DOHH2 (cell line): Measurements from ENCODE around the gene UBL4A.
A peak's percentile ranks its signal among the peaks of the same experiment; 100 is the strongest.

Experiments
- H3F3A ChIP-seq: fragments of 200-600 bp; sonication (generic), shearing (Covaris generic); 2 replicates; pipeline ENCODE4 v1.6.0; 2016; ENCODE audit warnings: antibody characterized with exemption, mild to moderate bottlenecking; ENCODE audit not compliant: control insufficient read depth, insufficient read depth
- H3K27ac ChIP-seq: fragments of 200-600 bp; sonication (generic); 2 replicates; pipeline ENCODE4 v1.5.1; 2014; ENCODE audit warnings: low read depth, mild to moderate bottlenecking, low read length, moderate library complexity
- H3K27me3 ChIP-seq: fragments of 200-600 bp; sonication (generic); 2 replicates; pipeline ENCODE4 v1.6.1; 2014; ENCODE audit warnings: mild to moderate bottlenecking, low read length, mixed read lengths; ENCODE audit not compliant: control insufficient read depth
- H3K36me3 ChIP-seq: fragments of 200-600 bp; sonication (generic); 2 replicates; pipeline ENCODE4 v1.6.1; 2014; ENCODE audit warnings: mild to moderate bottlenecking, low read length, moderate library complexity, mixed read lengths; ENCODE audit not compliant: control insufficient read depth
- H3K4me1 ChIP-seq: fragments of 200-600 bp; sonication (generic); 2 replicates; pipeline ENCODE4 v1.6.1; 2014; ENCODE audit warnings: mild to moderate bottlenecking, low read length, mixed read lengths; ENCODE audit not compliant: control insufficient read depth
- H3K4me2 ChIP-seq: fragments of 200-600 bp; sonication (generic); 2 replicates; pipeline ENCODE4 v1.6.0; 2014; ENCODE audit warnings: mild to moderate bottlenecking, low read length, moderate library complexity
- H3K4me3 ChIP-seq: fragments of 200-600 bp; sonication (generic); 2 replicates; pipeline ENCODE4 v1.5.1; 2014; ENCODE audit warnings: mild to moderate bottlenecking, low read length, mixed read lengths
- H3K79me2 ChIP-seq: fragments of 200-600 bp; sonication (generic); 2 replicates; pipeline ENCODE4 v1.6.1; 2014; ENCODE audit warnings: mild to moderate bottlenecking, low read length, mixed read lengths; ENCODE audit not compliant: control insufficient read depth
- H3K9me2 ChIP-seq: fragments of 200-600 bp; sonication (generic); replicated peaks from 2 replicates; pipeline ENCODE4 v1.6.1; 2014; ENCODE audit warnings: mild to moderate bottlenecking, low read length, mixed read lengths; ENCODE audit not compliant: control insufficient read depth
- H3K9me3 ChIP-seq: fragments of 200-600 bp; sonication (generic); 2 replicates; pipeline ENCODE4 v1.6.1; 2014; ENCODE audit warnings: antibody characterized with exemption, low read length, mixed read lengths; ENCODE audit not compliant: control insufficient read depth, insufficient read depth
- H4K20me1 ChIP-seq: fragments of 200-600 bp; sonication (generic); 2 replicates; pipeline ENCODE4 v1.6.0; 2014; ENCODE audit warnings: low read depth, mild to moderate bottlenecking, antibody characterized with exemption, low read length, moderate library complexity; ENCODE audit not compliant: control insufficient read depth, insufficient read depth
- CTCF ChIP-seq: fragments of 200-600 bp; sonication (generic); IDR thresholded peaks from one replicate; pipeline ENCODE4 v1.5.1; 2014; ENCODE audit warnings: antibody characterized with exemption, mild to moderate bottlenecking, low read depth, low read length; ENCODE audit not compliant: poor library complexity, severe bottlenecking
- EZH2phosphoT487 ChIP-seq: fragments of 200-600 bp; sonication (generic); IDR thresholded peaks from 2 replicates; pipeline ENCODE4 v1.6.1; 2017; ENCODE audit warnings: borderline replicate concordance, mild to moderate bottlenecking, antibody characterized with exemption, low read length, moderate library complexity, mixed read lengths

The UBL4A gene

GRCh38 chrX:154481911-154482601 is 4.4 kb downstream of the UBL4A start:
- H4K20me1 ChIP-seq = no peaks in the 10 kb centered on the region
- H3K27me3 ChIP-seq = no peaks in the 10 kb centered on the region
- no peaks in the 10 kb centered on the region for H3K9me2 ChIP-seq
- no peaks in the 10 kb centered on the region for H3K9me3 ChIP-seq
- peaks cover 34% of the 10 kb centered on the region for H3K79me2 ChIP-seq
- peak overlapping the region; percentile 54 for H3K27ac ChIP-seq
- peaks cover 26% of the 10 kb centered on the region for H3K36me3 ChIP-seq
- H3F3A ChIP-seq = peaks cover 2% of the 10 kb centered on the region
- H3K4me2 ChIP-seq = peak overlapping the region; percentile 61
- peak overlapping the region; percentile 41 for H3K4me3 ChIP-seq
- H3K4me1 ChIP-seq = peaks cover 64% of the 10 kb centered on the region
- TF ChIP-seq CTCF (no peak), EZH2phosphoT487 (no peak)

GRCh38 chrX:154481195-154481594 is 5.2 kb downstream of the UBL4A start:
- no peaks in the 10 kb centered on the region for H3K9me2 ChIP-seq
- peak overlapping the region; percentile 54 for H3K27ac ChIP-seq
- no peaks in the 10 kb centered on the region for H4K20me1 ChIP-seq
- H3K36me3 ChIP-seq = peaks cover 26% of the 10 kb centered on the region
- peaks cover 31% of the 10 kb centered on the region for H3K79me2 ChIP-seq
- H3K27me3 ChIP-seq = no peaks in the 10 kb centered on the region
- H3K4me1 ChIP-seq = peaks cover 61% of the 10 kb centered on the region
- H3K4me2 ChIP-seq = peak overlapping the region; percentile 61
- H3F3A ChIP-seq = peaks cover 2% of the 10 kb centered on the region
- no peaks in the 10 kb centered on the region for H3K9me3 ChIP-seq
- TF ChIP-seq CTCF (no peak), EZH2phosphoT487 (no peak)
- H3K4me3 ChIP-seq = no peak overlapping the region

GRCh38 chrX:154478728-154479622 is 7.4 kb downstream of the UBL4A start, which contains the start of gene LAGE3:
TSS of gene LAGE3 (minus strand) at chrX:154479281. CDS start at chrX:154478915, 366 bp downstream.
- no peak for TF ChIP-seq CTCF
- no peak for TF ChIP-seq EZH2phosphoT487
- H4K20me1 ChIP-seq = no peaks in the 10 kb centered on the region
- H3K27ac ChIP-seq = peak within 1 kb of the TSS; percentile 73
- no peaks in the 10 kb centered on the region for H3K27me3 ChIP-seq
- H3K4me1 ChIP-seq = peaks cover 43% of the 10 kb centered on the region
- H3K4me2 ChIP-seq = peak within 1 kb of the TSS; percentile 94
- H3K79me2 ChIP-seq = peaks cover 9% of the 10 kb centered on the region
- H3K9me2 ChIP-seq = no peaks in the 10 kb centered on the region
- H3K4me3 ChIP-seq = peak within 1 kb of the TSS; percentile 81
- H3F3A ChIP-seq = peaks cover 2% of the 10 kb centered on the region
- H3K9me3 ChIP-seq = no peaks in the 10 kb centered on the region
- H3K36me3 ChIP-seq = peaks cover 8% of the 10 kb centered on the region
